Activated CD4-positive, alpha-beta T cell treated with anti-CD3 and anti-CD28 coated beads, Interleukin-2, amount 50 U/mL, for 24 hours (primary cell): Measurements from ENCODE around the gene RHBG.

Experiments
- DNase-seq, 2 donors: peaks; one replicate each; pipeline ENCODE4 v3.0.0-alpha.2; 2020; ENCODE audit warnings: low read depth in 1 of 2, low spot score in 1 of 2

The RHBG gene

GRCh38 chr1:156406251-156406650 is 37.2 kb downstream of the RHBG start:
- DNase-seq, result no peak

- no peak for DNase-seq
Observed at GRCh38 chr1:156407344-156407743, 38.3 kb downstream of the RHBG start.

GRCh38 chr1:156407760-156408159 is 38.7 kb downstream of the RHBG start:
- DNase-seq, result no peak

GRCh38 chr1:156409439-156409838 is 40.4 kb downstream of the RHBG start:
- no peak for DNase-seq

GRCh38 chr1:156410238-156410637 is 41.2 kb downstream of the RHBG start:
- DNase-seq, result no peak

- DNase-seq, result no peak
Observed at GRCh38 chr1:156410740-156411139, 41.7 kb downstream of the RHBG start.

GRCh38 chr1:156412653-156413321 is 43.8 kb downstream of the RHBG start:
- DNase-seq, result no peak

GRCh38 chr1:156413391-156414246 is 44.6 kb downstream of the RHBG start:
- no peak for DNase-seq

- no peak for DNase-seq
Observed at GRCh38 chr1:156414461-156415064, 45.6 kb downstream of the RHBG start.

- no peak for DNase-seq
Observed at GRCh38 chr1:156416993-156417392, 48.0 kb downstream of the RHBG start.

- no peak for DNase-seq
Observed at GRCh38 chr1:156417401-156418020, 48.5 kb downstream of the RHBG start.

- DNase-seq, result no peak
Observed at GRCh38 chr1:156418416-156419070, 49.5 kb downstream of the RHBG start.

GRCh38 chr1:156419854-156420204 is 50.8 kb downstream of the RHBG start:
- no peak for DNase-seq

- peak in 1 of 2 donors; percentile 27 for DNase-seq
Observed at GRCh38 chr1:156420205-156421061, 51.4 kb downstream of the RHBG start.

GRCh38 chr1:156421062-156421938 is 52.3 kb downstream of the RHBG start:
- DNase-seq, result peak in 1 of 2 donors; percentile 55

GRCh38 chr1:156421939-156422601 is 53.1 kb downstream of the RHBG start:
- no peak for DNase-seq

- no peak for DNase-seq
Observed at GRCh38 chr1:156422602-156423091, 53.6 kb downstream of the RHBG start.
